ENCODE data around the gene PAPOLG.
"Not testable (repeated sequence)": the region's sequence is repeated elsewhere in the genome, so short reads cannot be mapped to it uniquely, and the experiment has no call there.

PAPOLG gene

GRCh38 chr2:60822987-60823386 lies 66.9 kb downstream of the PAPOLG start:
- Histone ChIP-seq H3K4me1 (peaks cover 10 to 45% (median 18%) of the 10 kb centered on the region in 10 experiments), H4K20me1 (no peaks in the 10 kb centered on the region), H3K4me3 (no peak overlapping the region), H3K9ac (no peak overlapping the region), H3K27ac (no peak overlapping the region), H3K9me3 (replicated peaks in 1 of 11) (peaks cover 0 to 9% (median 0%) of the 10 kb centered on the region in 11 experiments; a peak in 3 of 22 replicates), H3K36me3 (no peaks in the 10 kb centered on the region), H3K27me3 (no peaks in the 10 kb centered on the region), H3K4me2 (no peak overlapping the region)
- TF ChIP-seq Cebpa-rat (IDR thresholded peaks at IDR 0.05): no peak

GRCh38 chr2:60823694-60824305 lies 67.7 kb downstream of the PAPOLG start:
- Histone ChIP-seq H3K27ac (no peak overlapping the region), H3K9me3 (replicated peaks in 1 of 11) (peaks cover 0 to 9% (median 0%) of the 10 kb centered on the region in 11 experiments; a peak in 3 of 22 replicates)
- TF ChIP-seq Cebpa-rat (IDR thresholded peaks at IDR 0.05): no peak

GRCh38 chr2:60825666-60826065 lies 69.6 kb downstream of the PAPOLG start:
- TF ChIP-seq Cebpa-rat (IDR thresholded peaks at IDR 0.05): no peak
- Histone ChIP-seq H3K27me3 (no peaks in the 10 kb centered on the region), H3K9ac (no peak overlapping the region), H3K4me2 (0 out of 22 replicates have a peak overlapping the region, but pooled peaks of 1 of the 11 experiments have one; percentile 3), H4K20me1 (no peaks in the 10 kb centered on the region), H3K4me1 (peaks cover 0 to 34% (median 0%) of the 10 kb centered on the region in 10 experiments; a peak in 4 of 20 replicates), H3K4me3 (no peak overlapping the region), H3K27ac (no peak overlapping the region), H3K36me3 (no peaks in the 10 kb centered on the region), H3K9me3 (replicated peaks in 1 of 11) (no peaks in the 10 kb centered on the region)

More at GRCh38 chr2:60823694-60824305, 67.7 kb downstream of the PAPOLG start:
- no peak overlapping the region for H3K4me2 ChIP-seq
- H3K36me3 ChIP-seq: no peaks in the 10 kb centered on the region
- peaks cover 9 to 37% (median 11%) of the 10 kb centered on the region in 10 experiments for H3K4me1 ChIP-seq
- H3K9ac ChIP-seq: no peak overlapping the region
- H4K20me1 ChIP-seq: no peaks in the 10 kb centered on the region
- H3K4me3 ChIP-seq: no peak overlapping the region
- H3K27me3 ChIP-seq: no peaks in the 10 kb centered on the region

- no peak overlapping the region for H3K4me2 ChIP-seq
- H3K9me3 ChIP-seq (replicated peaks in 1 of 11): no peaks in the 10 kb centered on the region
- no peaks in the 10 kb centered on the region for H3K27me3 ChIP-seq
- peaks cover 0 to 36% (median 0%) of the 10 kb centered on the region in 10 experiments; a peak in 4 of 20 replicates for H3K4me1 ChIP-seq
- no peak overlapping the region for H3K27ac ChIP-seq
- no peaks in the 10 kb centered on the region for H4K20me1 ChIP-seq
- no peaks in the 10 kb centered on the region for H3K36me3 ChIP-seq
- no peak for TF ChIP-seq Cebpa-rat (IDR thresholded peaks at IDR 0.05)
- no peak overlapping the region for H3K4me3 ChIP-seq
- H3K9ac ChIP-seq: no peak overlapping the region
Observed at GRCh38 chr2:60826111-60826510, 70.0 kb downstream of the PAPOLG start.

GRCh38 chr2:60826860-60827259 lies 70.8 kb downstream of the PAPOLG start:
- not testable (repeated sequence) for H3K36me3 ChIP-seq; H3K9ac ChIP-seq; H3K27me3 ChIP-seq; H3K9me3 ChIP-seq (replicated peaks in 1 of 11); H3K4me2 ChIP-seq; H3K4me3 ChIP-seq; H4K20me1 ChIP-seq; H3K27ac ChIP-seq
- peaks cover 0 to 29% (median 0%) of the 10 kb centered on the region in 10 experiments; a peak in 4 of 20 replicates for H3K4me1 ChIP-seq

GRCh38 chr2:60827369-60827768 lies 71.3 kb downstream of the PAPOLG start:
- Histone ChIP-seq H3K36me3 (no peaks in the 10 kb centered on the region), H3K4me1 (peaks cover 0 to 24% (median 0%) of the 10 kb centered on the region in 10 experiments; a peak in 4 of 20 replicates), H3K27ac (no peak overlapping the region), H3K9ac (no peak overlapping the region), H4K20me1 (no peaks in the 10 kb centered on the region), H3K27me3 (no peaks in the 10 kb centered on the region), H3K4me2 (no peak overlapping the region), H3K4me3 (no peak overlapping the region), H3K9me3 (replicated peaks in 1 of 11) (no peaks in the 10 kb centered on the region)
- TF ChIP-seq Cebpa-rat (IDR thresholded peaks at IDR 0.05): no peak

GRCh38 chr2:60830991-60831390 lies 74.9 kb downstream of the PAPOLG start:
- Histone ChIP-seq H3K4me3 (no peak overlapping the region), H4K20me1 (no peaks in the 10 kb centered on the region), H3K9me3 (replicated peaks in 1 of 11) (no peaks in the 10 kb centered on the region), H3K27ac (no peak overlapping the region), H3K9ac (no peak overlapping the region), H3K36me3 (no peaks in the 10 kb centered on the region), H3K4me1 (peaks cover 0 to 50% (median 7%) of the 10 kb centered on the region in 10 experiments; a peak in 11 of 20 replicates), H3K4me2 (peak overlapping the region in 2 of 11 experiments; percentile 12 to 48; a peak in 3 of 22 replicates), H3K27me3 (no peaks in the 10 kb centered on the region)
- no peak for TF ChIP-seq Cebpa-rat (IDR thresholded peaks at IDR 0.05)

GRCh38 chr2:60831921-60832320 lies 75.9 kb downstream of the PAPOLG start:
- Histone ChIP-seq H3K9me3 (replicated peaks in 1 of 11) (no peaks in the 10 kb centered on the region), H3K4me2 (no peak overlapping the region), H3K36me3 (no peaks in the 10 kb centered on the region)

GRCh38 chr2:60832621-60833020 lies 76.6 kb downstream of the PAPOLG start:
- Histone ChIP-seq H3K9me3 (replicated peaks in 1 of 11) (no peaks in the 10 kb centered on the region), H3K27me3 (no peaks in the 10 kb centered on the region), H4K20me1 (no peaks in the 10 kb centered on the region), H3K4me2 (peak overlapping the region in 2 of 11 experiments; percentile 83 to 96; a peak in 2 of 22 replicates), H3K4me1 (peaks cover 0 to 63% (median 7%) of the 10 kb centered on the region in 10 experiments; a peak in 11 of 20 replicates), H3K9ac (no peak overlapping the region), H3K36me3 (no peaks in the 10 kb centered on the region), H3K4me3 (no peak overlapping the region), H3K27ac (no peak overlapping the region; a peak in 1 of 22 replicates)
- TF ChIP-seq Cebpa-rat (IDR thresholded peaks at IDR 0.05): no peak

More at GRCh38 chr2:60831921-60832320, 75.9 kb downstream of the PAPOLG start:
- TF ChIP-seq Cebpa-rat (IDR thresholded peaks at IDR 0.05): no peak
- Histone ChIP-seq H3K4me3 (no peak overlapping the region), H3K27me3 (no peaks in the 10 kb centered on the region), H3K27ac (no peak overlapping the region), H4K20me1 (no peaks in the 10 kb centered on the region), H3K4me1 (peaks cover 0 to 56% (median 7%) of the 10 kb centered on the region in 10 experiments; a peak in 11 of 20 replicates), H3K9ac (no peak overlapping the region)

Measured in BLaER1 treated with 17β-estradiol and CSF1 and Interleukin-3, amounts not matched to agents 10 nM and 100 nM (cell line).